Astrocyte (in vitro differentiated cells and primary cell): Measurements from ENCODE around the gene ZIC4. TPM values are rescaled to one million over a fixed set of nuclear protein-coding genes. Genes with fewer than 3 reads are reported as not detected.

Source experiments
- DNase-seq: peaks from one replicate; pipeline ENCODE4 v3.0.0-alpha.2; 2010; ENCODE audit warnings: low read depth
- FAIRE-seq: peaks from 2 replicates; lab custom pipeline; 2011; peaks lifted over from hg19 to GRCh38; lab: Jason Lieb, UNC
- H2AFZ ChIP-seq: 2 replicates; pipeline ENCODE4 v1.6.0; 2012; ENCODE audit warnings: low read depth, low read length, inconsistent platforms
- H3K27ac ChIP-seq: 2 replicates; pipeline ENCODE4 v1.5.1; 2011; ENCODE audit warnings: low read depth, low read length, inconsistent platforms
- H3K27me3 ChIP-seq: 2 replicates; pipeline ENCODE4 v1.6.0; 2011; ENCODE audit warnings: low read length, inconsistent platforms; ENCODE audit not compliant: insufficient read depth
- H3K36me3 ChIP-seq: 2 replicates; pipeline ENCODE4 v1.5.1; 2011; ENCODE audit warnings: low read length, inconsistent platforms; ENCODE audit not compliant: insufficient read depth
- H3K4me1 ChIP-seq: 2 replicates; pipeline ENCODE4 v1.5.1; 2011; ENCODE audit warnings: low read length, inconsistent platforms; ENCODE audit not compliant: insufficient read depth
- H3K4me2 ChIP-seq: 2 replicates; pipeline ENCODE4 v1.6.0; 2012; ENCODE audit warnings: low read length, inconsistent platforms
- H3K4me3 ChIP-seq: 2 replicates; pipeline ENCODE4 v1.5.1; 2011; ENCODE audit warnings: low read depth, mild to moderate bottlenecking, low read length, inconsistent platforms; ENCODE audit not compliant: insufficient read depth
- H3K79me2 ChIP-seq: 2 replicates; pipeline ENCODE4 v1.6.0; 2012; ENCODE audit warnings: mild to moderate bottlenecking, low read length, inconsistent platforms; ENCODE audit not compliant: insufficient read depth
- H3K9ac ChIP-seq: 2 replicates; pipeline ENCODE4 v1.6.0; 2012; ENCODE audit warnings: mild to moderate bottlenecking, low read length, inconsistent platforms
- H3K9me3 ChIP-seq: 2 replicates; pipeline ENCODE4 v1.5.1; 2012; ENCODE audit warnings: low read depth, mild to moderate bottlenecking, low read length, inconsistent platforms; ENCODE audit not compliant: insufficient read depth
- H4K20me1 ChIP-seq: 2 replicates; pipeline ENCODE4 v1.6.0; 2012; ENCODE audit warnings: low read length, inconsistent platforms; ENCODE audit not compliant: insufficient read depth
- H3K27ac Mint-ChIP-seq: one replicate; pipeline ENCODE4 v1.8.0; 2021; ENCODE audit warnings: mild to moderate bottlenecking, mixed read lengths; ENCODE audit not compliant: unreplicated experiment
- H3K27me3 Mint-ChIP-seq: one replicate; pipeline ENCODE4 v1.8.0; 2021; ENCODE audit warnings: low read depth, mixed read lengths; ENCODE audit not compliant: unreplicated experiment
- H3K36me3 Mint-ChIP-seq: one replicate; pipeline ENCODE4 v1.8.0; 2021; ENCODE audit warnings: low read depth, mixed read lengths; ENCODE audit not compliant: unreplicated experiment
- H3K4me1 Mint-ChIP-seq: one replicate; pipeline ENCODE4 v1.8.0; 2021; ENCODE audit warnings: low read depth, mixed read lengths; ENCODE audit not compliant: unreplicated experiment
- H3K4me3 Mint-ChIP-seq: one replicate; pipeline ENCODE4 v1.8.0; 2021; ENCODE audit warnings: mild to moderate bottlenecking, moderate library complexity, mixed read lengths; ENCODE audit not compliant: unreplicated experiment
- H3K9me3 Mint-ChIP-seq: one replicate; pipeline ENCODE4 v1.8.0; 2021; ENCODE audit warnings: mild to moderate bottlenecking, mixed read lengths; ENCODE audit not compliant: unreplicated experiment
- CTCF ChIP-seq: IDR thresholded peaks from 2 replicates; pipeline ENCODE4 v1.5.1; 2011; ENCODE audit warnings: low read depth, mild to moderate bottlenecking, inconsistent platforms, low read length, moderate library complexity; ENCODE audit not compliant: insufficient read depth
- EZH2 ChIP-seq: IDR thresholded peaks from 2 replicates; pipeline ENCODE4 v1.6.1; 2012; ENCODE audit warnings: mild to moderate bottlenecking, low read length, inconsistent platforms; ENCODE audit not compliant: insufficient read depth
- total RNA-seq: library from RNA; stranded (reverse); gene quantifications from 2 replicates; pipeline ENCODE4 v1.2.1, GENCODE V29; 2021

ZIC4 gene
- total RNA-seq, 1 donor from 2014 or later: not detected

DNA sequence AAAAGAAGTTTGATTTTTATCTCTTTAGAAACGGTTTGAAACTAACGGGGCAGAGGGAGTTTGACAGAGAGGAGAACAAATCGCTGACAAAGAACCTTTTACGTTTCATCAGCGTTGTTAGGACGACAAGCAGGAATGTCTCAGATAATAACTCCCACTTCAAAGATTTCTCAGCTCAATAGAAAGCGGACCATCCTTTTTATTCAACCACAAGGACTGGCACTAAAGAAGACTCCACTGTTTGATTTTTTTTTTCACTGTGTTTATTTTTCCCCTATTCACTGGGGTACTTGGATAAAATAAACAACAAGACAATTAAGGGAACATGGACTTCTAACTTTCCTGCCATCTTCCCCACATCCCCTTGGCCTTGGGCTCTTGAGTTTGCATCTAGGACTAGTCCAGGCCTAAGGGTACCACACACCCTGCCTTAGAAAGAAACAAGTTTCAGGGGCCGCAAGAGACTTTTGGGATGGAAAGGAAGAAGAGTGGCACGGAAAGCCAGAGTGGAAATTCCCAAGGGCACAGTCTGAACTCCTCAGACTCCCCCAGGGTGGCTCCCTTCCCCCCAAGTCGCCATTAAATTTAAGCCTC is 19.0 kb downstream of the ZIC4 start:
- Histone ChIP-seq H3K79me2 (no peaks in the 10 kb centered on the region), H3K4me3 (no peak overlapping the region), H3K4me2 (peak overlapping the region; percentile 71), H3K27me3 (peaks cover 76% of the 10 kb centered on the region), H3K9ac (no peak overlapping the region), H3K27ac (no peak overlapping the region), H3K9me3 (peaks cover 12% of the 10 kb centered on the region), H4K20me1 (no peaks in the 10 kb centered on the region), H3K36me3 (no peaks in the 10 kb centered on the region), H2AFZ (no peak overlapping the region), H3K4me1 (peaks cover under 1% of the 10 kb centered on the region)
- H3K4me3 Mint-ChIP-seq: no peak overlapping the region
- H3K36me3 Mint-ChIP-seq: no peaks in the 10 kb centered on the region
- no peak overlapping the region for H3K27ac Mint-ChIP-seq
- no peak for DNase-seq
- no peak for FAIRE-seq
- H3K27me3 Mint-ChIP-seq: peaks cover 95% of the 10 kb centered on the region
- H3K4me1 Mint-ChIP-seq: no peaks in the 10 kb centered on the region
- TF ChIP-seq EZH2 (no peak), CTCF (no peak)
- H3K9me3 Mint-ChIP-seq: peaks cover 24% of the 10 kb centered on the region

GRCh38 chr3:147385059-147386012 is 21.0 kb downstream of the ZIC4 start:
- Histone ChIP-seq H3K4me1 (no peaks in the 10 kb centered on the region), H3K4me3 (no peak overlapping the region), H3K9ac (no peak overlapping the region), H3K4me2 (no peak overlapping the region), H3K27me3 (peaks cover 81% of the 10 kb centered on the region), H2AFZ (no peak overlapping the region), H3K9me3 (peaks cover 4% of the 10 kb centered on the region), H3K36me3 (no peaks in the 10 kb centered on the region), H4K20me1 (no peaks in the 10 kb centered on the region), H3K27ac (no peak overlapping the region), H3K79me2 (no peaks in the 10 kb centered on the region)
- TF ChIP-seq CTCF (no peak), EZH2 (no peak)
- no peaks in the 10 kb centered on the region for H3K4me1 Mint-ChIP-seq
- H3K36me3 Mint-ChIP-seq: no peaks in the 10 kb centered on the region
- peaks cover 96% of the 10 kb centered on the region for H3K27me3 Mint-ChIP-seq
- H3K27ac Mint-ChIP-seq: no peak overlapping the region
- H3K4me3 Mint-ChIP-seq: no peak overlapping the region
- peaks cover 18% of the 10 kb centered on the region for H3K9me3 Mint-ChIP-seq
- DNase-seq (no peak), FAIRE-seq (no peak)
